WTC11 (cell line): ENCODE measurements around the gene EVPLL. TPM values are rescaled to one million over a fixed set of nuclear protein-coding genes. Genes with fewer than 3 reads are reported as not detected.

Experiments
- ATAC-seq: fragments of 200-7000 bp; cut with Tn5 transposase; 2 replicates; pipeline ENCODE4 v1.10.0; 2021; ENCODE audit warnings: mild to moderate bottlenecking, moderate library complexity
- Bru-seq: library from RNA; stranded (reverse); fragments of 400-500 nt; gene quantifications from one replicate; lab custom pipeline; 2021; lab: Mats Ljungman, UMichigan
- CTCF ChIA-PET: fragments of 300-600 bp; sonication (Branson Sonifier 250); formaldehyde crosslinking; loops from one replicate; lab custom pipeline; 2021; ENCODE audit warnings: antibody characterized with exemption; lab: Charles Lee
- POLR2A ChIA-PET: fragments of 350-600 bp; sonication (Branson Sonifier 250); formaldehyde crosslinking; loops from one replicate; lab custom pipeline; 2021; ENCODE audit warnings: antibody characterized with exemption; lab: Charles Lee
- DNase-seq: peaks from one replicate; pipeline ENCODE4 v3.0.0; 2021; ENCODE audit warnings: low spot score
- H3K27ac Mint-ChIP-seq: 2 replicates; pipeline ENCODE4 v1.8.0; 2021; ENCODE audit warnings: mixed read lengths
- H3K27me3 Mint-ChIP-seq: 2 replicates; pipeline ENCODE4 v1.8.0; 2021; ENCODE audit warnings: low read depth, mild to moderate bottlenecking, moderate library complexity, mixed read lengths
- H3K36me3 Mint-ChIP-seq: 2 replicates; pipeline ENCODE4 v1.8.0; 2021; ENCODE audit warnings: mixed read lengths
- H3K4me1 Mint-ChIP-seq: 2 replicates; pipeline ENCODE4 v1.8.0; 2022; ENCODE audit warnings: mixed read lengths
- H3K4me3 Mint-ChIP-seq: 2 replicates; pipeline ENCODE4 v1.8.0; 2021; ENCODE audit warnings: mild to moderate bottlenecking, moderate library complexity, mixed read lengths
- H3K9me3 Mint-ChIP-seq: 2 replicates; pipeline ENCODE4 v1.8.0; 2021; ENCODE audit warnings: mixed read lengths
- AFF4 ChIP-seq: sonication (generic); formaldehyde crosslinking; IDR thresholded peaks from 2 replicates; pipeline ENCODE4 v1.8.1; 2023; ENCODE audit warnings: mild to moderate bottlenecking, missing genetic modification reagents, borderline replicate concordance
- CBFB ChIP-seq: sonication (generic); formaldehyde crosslinking; IDR thresholded peaks from 2 replicates; pipeline ENCODE4 v1.8.1; 2022; ENCODE audit warnings: mild to moderate bottlenecking, low read depth, missing genetic modification reagents
- CREB1 ChIP-seq: sonication (generic); formaldehyde crosslinking; IDR thresholded peaks from 2 replicates; pipeline ENCODE4 v1.8.0; 2023; ENCODE audit warnings: mild to moderate bottlenecking, missing genetic modification reagents
- CTCF ChIP-seq: fragments of 200-600 bp; IDR thresholded peaks from 2 replicates; pipeline ENCODE4 v1.8.0; 2022; ENCODE audit warnings: antibody characterized with exemption
- ERG ChIP-seq: fragments of 250-450 bp; sonication (Bioruptor Pico); IDR thresholded peaks from 2 replicates; pipeline ENCODE4 v1.8.0; 2021; ENCODE audit warnings: mild to moderate bottlenecking
- ESRRA ChIP-seq: sonication (generic); formaldehyde crosslinking; IDR thresholded peaks from 2 replicates; pipeline ENCODE4 v1.8.1; 2022; ENCODE audit warnings: mild to moderate bottlenecking, missing genetic modification reagents, borderline replicate concordance
- FOXJ3 ChIP-seq: sonication (generic); formaldehyde crosslinking; IDR thresholded peaks from 2 replicates; pipeline ENCODE4 v1.9.0; 2021; ENCODE audit warnings: missing genetic modification reagents, mild to moderate bottlenecking, borderline replicate concordance
- FOXP1 ChIP-seq: sonication (generic); formaldehyde crosslinking; IDR thresholded peaks from 2 replicates; pipeline ENCODE4 v1.8.0; 2022; ENCODE audit warnings: missing genetic modification reagents, mild to moderate bottlenecking, moderate library complexity, borderline replicate concordance
- JAZF1 ChIP-seq: fragments of 250-450 bp; sonication (Bioruptor Pico); IDR thresholded peaks from 2 replicates; pipeline ENCODE4 v1.9.0; 2021; ENCODE audit warnings: moderate library complexity, mild to moderate bottlenecking, inconsistent platforms
- JUN ChIP-seq: sonication (generic); formaldehyde crosslinking; IDR thresholded peaks from 2 replicates; pipeline ENCODE4 v1.8.0; 2023; ENCODE audit warnings: mild to moderate bottlenecking, missing genetic modification reagents
- NR2C2 ChIP-seq: sonication (generic); formaldehyde crosslinking; IDR thresholded peaks from 2 replicates; pipeline ENCODE4 v1.8.0; 2022; ENCODE audit warnings: mild to moderate bottlenecking, missing genetic modification reagents
- PRDM15 ChIP-seq: sonication (generic); formaldehyde crosslinking; IDR thresholded peaks from 2 replicates; pipeline ENCODE4 v1.8.0; 2022; ENCODE audit warnings: missing genetic modification reagents
- RELA ChIP-seq: sonication (generic); formaldehyde crosslinking; IDR thresholded peaks from 2 replicates; pipeline ENCODE4 v1.8.1; 2022; ENCODE audit warnings: missing genetic modification reagents, mild to moderate bottlenecking, borderline replicate concordance
- RORB ChIP-seq: fragments of 250-450 bp; sonication (Bioruptor Pico); IDR thresholded peaks from 2 replicates; pipeline ENCODE4 v1.9.0; 2021; ENCODE audit warnings: mild to moderate bottlenecking
- TEAD4 ChIP-seq: sonication (generic); formaldehyde crosslinking; IDR thresholded peaks from 2 replicates; pipeline ENCODE4 v1.8.0; 2022; ENCODE audit warnings: mild to moderate bottlenecking, missing genetic modification reagents
- ZBTB43 ChIP-seq: sonication (generic); formaldehyde crosslinking; IDR thresholded peaks from 2 replicates; pipeline ENCODE4 v1.8.1; 2023; ENCODE audit warnings: mild to moderate bottlenecking, missing genetic modification reagents
- ZMAT4 ChIP-seq: fragments of 250-450 bp; sonication (Bioruptor Pico); IDR thresholded peaks from 2 replicates; pipeline ENCODE4 v1.9.0; 2021; ENCODE audit warnings: mild to moderate bottlenecking
- ZNF138 ChIP-seq: sonication (generic); formaldehyde crosslinking; conservative IDR thresholded peaks from 2 replicates; pipeline ENCODE4 v1.8.1; 2022; ENCODE audit warnings: mild to moderate bottlenecking, moderate library complexity, missing genetic modification reagents
- ZSCAN18 ChIP-seq: fragments of 250-450 bp; sonication (Bioruptor Pico); IDR thresholded peaks from 2 replicates; pipeline ENCODE4 v2.1.2; 2022; ENCODE audit warnings: mild to moderate bottlenecking, moderate library complexity
- long read RNA-seq, 3 experiments: library from RNA in 1 of 3; library from capped mRNA in 1 of 3; library from polyadenylated mRNA in 1 of 3; unstranded in 2 of 3; stranded (forward) in 1 of 3; transcript quantifications; one replicate each; pipeline ENCODE4 v2.0.0, GENCODE V29; 2021
- total RNA-seq: library from RNA; stranded (reverse); gene quantifications from 3 replicates; pipeline ENCODE4 v1.2.3, GENCODE V29; 2021

The EVPLL gene
- total RNA-seq (not detected in 3 replicates), Bru-seq, nascent RNA (not detected)
- long read RNA-seq, experiment 1, partial matches to known transcripts: 1 of 1 reads
- long read RNA-seq, experiment 1, other reads (novel, unspliced or antisense): 0 of 1 reads
- long read RNA-seq, experiment 2: 0 reads
- long read RNA-seq, experiment 3: 0 reads

GRCh38 chr17:18377437-18378204, at the start of gene EVPLL:
EVPLL (plus strand) TSS chr17:18377778; CDS start chr17:18380938, 3,160 bp downstream.
- H3K4me1 Mint-ChIP-seq: peaks cover 7% of the 10 kb centered on the region
- peaks cover 13% of the 10 kb centered on the region for H3K9me3 Mint-ChIP-seq
- POLR2A ChIA-PET: no interaction called here
- CTCF ChIA-PET: interaction anchor here (1.1 kb wide), 1 partner anchor 159 kb away, joined by 3 read pairs; no protein-coding TSS in a partner anchor
- TF ChIP-seq TEAD4 (CRISPR knock-in tag) (no peak), CBFB (CRISPR knock-in tag) (no peak), RELA (CRISPR knock-in tag) (no peak), FOXP1 (CRISPR knock-in tag) (no peak), PRDM15 (CRISPR knock-in tag) (no peak), CTCF (no peak), ERG (CRISPR knock-in tag) (no peak), NR2C2 (no peak), CREB1 (no peak), RORB (no peak), AFF4 (no peak), ZMAT4 (CRISPR knock-in tag) (no peak), ZNF138 (no peak), JUN (CRISPR knock-in tag) (no peak), ZBTB43 (CRISPR knock-in tag) (no peak), ESRRA (no peak), JAZF1 (CRISPR knock-in tag) (no peak), ZSCAN18 (CRISPR knock-in tag) (no peak), FOXJ3 (CRISPR knock-in tag) (no peak)
- TF ChIP-seq, all 79 proteins: peak for 0
- H3K27me3 Mint-ChIP-seq: peaks cover 2% of the 10 kb centered on the region; the same call in 1 of the 2 replicates
- no peak within 1 kb of the TSS for H3K27ac Mint-ChIP-seq
- peaks cover 7% of the 10 kb centered on the region for H3K36me3 Mint-ChIP-seq
- DNase-seq (no peak), ATAC-seq (no peak)
- no peak within 1 kb of the TSS for H3K4me3 Mint-ChIP-seq
